Natural killer cell (primary cell): ENCODE data around the gene NLGN4X. TPM values are rescaled to one million over a fixed set of nuclear protein-coding genes. Genes with fewer than 3 reads are reported as not detected.

Source experiments
- ATAC-seq, 3 donors: fragments of 150-1000 bp in 2 of 3; fragments of 200-7000 bp in 1 of 3; cut with Tn5 transposase; 1 replicate in 1 of 3; 2 replicates in 2 of 3; pipeline ENCODE4 v1.10.0; 2021; ENCODE audit warnings: mild to moderate bottlenecking in 2 of 3, moderate library complexity in 2 of 3
- DNase-seq, 2 donors: peaks; one replicate each; pipeline versions ENCODE4 v3.0.0 to v3.0.0-alpha.2; 2013 to 2021; ENCODE audit warnings: mixed read lengths in 1 of 2
- H3K27ac ChIP-seq: one replicate; pipeline ENCODE4 v1.5.1; 2013; ENCODE audit warnings: mild to moderate bottlenecking, low read length
- H3K27me3 ChIP-seq: one replicate; pipeline ENCODE4 v1.6.1; 2013; ENCODE audit warnings: low read length; ENCODE audit not compliant: control insufficient read depth, insufficient read depth
- H3K36me3 ChIP-seq: one replicate; pipeline ENCODE4 v1.6.1; 2013; ENCODE audit warnings: low read length; ENCODE audit not compliant: control insufficient read depth, insufficient read depth
- H3K4me1 ChIP-seq: one replicate; pipeline ENCODE4 v1.6.1; 2013; ENCODE audit warnings: low read length; ENCODE audit not compliant: control insufficient read depth, insufficient read depth
- H3K4me3 ChIP-seq: one replicate; pipeline ENCODE4 v1.5.1; 2013; ENCODE audit warnings: low read length
- H3K9me3 ChIP-seq: one replicate; pipeline ENCODE4 v1.6.1; 2013; ENCODE audit warnings: low read length; ENCODE audit not compliant: control insufficient read depth, insufficient read depth
- H3K27ac Mint-ChIP-seq, 2 donors: one replicate each; pipeline ENCODE4 v1.8.0; 2022; ENCODE audit warnings: mild to moderate bottlenecking in 2 of 2, mixed read lengths in 2 of 2, moderate library complexity in 1 of 2
- H3K27me3 Mint-ChIP-seq, 2 donors: one replicate each; pipeline ENCODE4 v1.8.0; 2022; ENCODE audit warnings: low read depth in 2 of 2, mixed read lengths in 2 of 2
- H3K36me3 Mint-ChIP-seq: one replicate; pipeline ENCODE4 v1.8.0; 2022; ENCODE audit warnings: mixed read lengths
- H3K4me1 Mint-ChIP-seq, 2 donors: one replicate each; pipeline ENCODE4 v1.8.0; 2022; ENCODE audit warnings: mixed read lengths in 2 of 2
- H3K4me3 Mint-ChIP-seq: one replicate; pipeline ENCODE4 v1.8.0; 2022; ENCODE audit warnings: mild to moderate bottlenecking, moderate library complexity, mixed read lengths
- H3K9me3 Mint-ChIP-seq, 2 donors: one replicate each; pipeline ENCODE4 v1.8.0; 2022; ENCODE audit warnings: mixed read lengths in 2 of 2
- WGBS: methylation state at CpG from one replicate; pipeline ENCODE4 v1.1.7; 2013; ENCODE audit warnings: missing lambda C conversion rate; ENCODE audit not compliant: insufficient coverage; 5-methylcytosine and 5-hydroxymethylcytosine counted together
- intact Hi-C: fragments of 100-400 bp; cut with micrococcal nuclease; formaldehyde crosslinking; loops from one replicate; pipeline ENCODE4 v1.14.2; 2022
- total RNA-seq, 4 donors: library from RNA; stranded (reverse); fragments of 120-200 nt in 1 of 4; gene quantifications; one replicate each; pipeline versions ENCODE4 v1.2.3 to v1.2.4, GENCODE V29; 2013 to 2022
- TF ChIP-seq, protein P1 (sequence below): fragments of 200-600 bp; IDR thresholded peaks from one replicate; pipeline ENCODE4 v1.8.0; 2022; ENCODE audit warnings: antibody characterized with exemption

NLGN4X gene
- total RNA-seq, 3 donors from 2014 or later (not counting 1 experiment from before 2014, with no cell fraction given) = not detected

DNA sequence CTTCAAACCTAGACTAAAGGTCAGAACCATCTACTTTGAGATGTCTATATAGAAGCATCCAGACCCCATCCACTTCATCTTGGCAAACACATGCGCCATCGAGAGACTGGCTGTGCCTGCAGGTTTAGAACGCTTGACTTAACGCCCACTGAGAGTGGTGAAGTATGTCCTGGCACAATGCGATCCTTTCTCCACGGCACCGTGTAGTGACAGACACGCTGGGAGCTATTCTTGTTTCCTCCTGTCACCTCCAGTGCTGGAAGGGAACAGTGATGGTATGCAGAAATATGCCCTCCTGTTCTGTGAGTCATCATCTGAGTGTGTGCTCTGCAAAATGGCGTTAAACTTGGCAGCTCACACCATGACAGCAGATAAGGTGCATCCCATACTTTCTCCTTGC is 330.2 kb downstream of the NLGN4X start:
- intact Hi-C loops = no loop called here
- H3K4me1 Mint-ChIP-seq = no peaks in the 10 kb centered on the region
- no peak for ATAC-seq

DNA sequence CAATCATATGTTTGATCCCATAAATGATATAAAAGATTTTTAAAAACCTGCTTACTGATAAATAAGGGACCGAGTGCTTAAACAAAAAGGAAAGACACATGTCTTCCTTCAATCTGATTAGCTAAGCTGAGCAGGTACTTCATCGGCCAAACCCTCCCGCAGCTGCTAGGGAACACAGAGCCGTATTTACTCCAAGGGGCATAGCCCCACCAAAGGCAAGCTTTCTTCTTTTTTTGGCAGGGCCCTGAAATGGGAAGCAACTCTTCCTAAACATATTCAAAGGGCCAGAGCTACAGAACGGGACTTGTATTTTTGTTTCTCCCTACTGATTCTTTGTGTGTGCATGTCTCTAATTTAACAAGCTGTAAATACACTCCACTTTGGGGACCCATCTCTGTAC is 337.3 kb downstream of the NLGN4X start:
- Histone ChIP-seq H3K4me1 (no peaks in the 10 kb centered on the region), H3K27ac (no peak overlapping the region), H3K4me3 (no peak overlapping the region), H3K36me3 (no peaks in the 10 kb centered on the region), H3K27me3 (no peaks in the 10 kb centered on the region), H3K9me3 (no peaks in the 10 kb centered on the region)
- Mint-ChIP-seq H3K4me3 (no peak overlapping the region), H3K36me3 (peaks cover 7% of the 10 kb centered on the region), H3K4me1 (no peaks in the 10 kb centered on the region), H3K27me3 (no peaks in the 10 kb centered on the region), H3K27ac (no peak overlapping the region), H3K9me3 (peaks cover 0 to 2% of the 10 kb centered on the region in 2 donors)
- no peak for ATAC-seq
- TF ChIP-seq, protein P1, sequence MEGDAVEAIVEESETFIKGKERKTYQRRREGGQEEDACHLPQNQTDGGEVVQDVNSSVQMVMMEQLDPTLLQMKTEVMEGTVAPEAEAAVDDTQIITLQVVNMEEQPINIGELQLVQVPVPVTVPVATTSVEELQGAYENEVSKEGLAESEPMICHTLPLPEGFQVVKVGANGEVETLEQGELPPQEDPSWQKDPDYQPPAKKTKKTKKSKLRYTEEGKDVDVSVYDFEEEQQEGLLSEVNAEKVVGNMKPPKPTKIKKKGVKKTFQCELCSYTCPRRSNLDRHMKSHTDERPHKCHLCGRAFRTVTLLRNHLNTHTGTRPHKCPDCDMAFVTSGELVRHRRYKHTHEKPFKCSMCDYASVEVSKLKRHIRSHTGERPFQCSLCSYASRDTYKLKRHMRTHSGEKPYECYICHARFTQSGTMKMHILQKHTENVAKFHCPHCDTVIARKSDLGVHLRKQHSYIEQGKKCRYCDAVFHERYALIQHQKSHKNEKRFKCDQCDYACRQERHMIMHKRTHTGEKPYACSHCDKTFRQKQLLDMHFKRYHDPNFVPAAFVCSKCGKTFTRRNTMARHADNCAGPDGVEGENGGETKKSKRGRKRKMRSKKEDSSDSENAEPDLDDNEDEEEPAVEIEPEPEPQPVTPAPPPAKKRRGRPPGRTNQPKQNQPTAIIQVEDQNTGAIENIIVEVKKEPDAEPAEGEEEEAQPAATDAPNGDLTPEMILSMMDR = no peak
- intact Hi-C loops = no loop called here
- no peak for DNase-seq
- 93% methylated on average over 5 of the region's 5 CpGs for WGBS

More for the DNA sequence above, 330.2 kb downstream of the NLGN4X start:
- H3K27me3 ChIP-seq = no peaks in the 10 kb centered on the region
- no peaks in the 10 kb centered on the region for H3K27me3 Mint-ChIP-seq
- WGBS = 90% methylated on average over 9 of the region's 9 CpGs
- no peaks in the 10 kb centered on the region for H3K36me3 ChIP-seq
- no peak overlapping the region for H3K4me3 Mint-ChIP-seq
- H3K27ac Mint-ChIP-seq = no peak overlapping the region
- peaks cover 7% of the 10 kb centered on the region for H3K36me3 Mint-ChIP-seq
- DNase-seq = no peak
- no peaks in the 10 kb centered on the region for H3K9me3 ChIP-seq
- no peak overlapping the region for H3K27ac ChIP-seq
- no peak overlapping the region for H3K4me3 ChIP-seq
- no peaks in the 10 kb centered on the region for H3K4me1 ChIP-seq
- peaks cover 3 to 15% of the 10 kb centered on the region in 2 donors for H3K9me3 Mint-ChIP-seq
- TF ChIP-seq, protein P1 = no peak

DNA sequence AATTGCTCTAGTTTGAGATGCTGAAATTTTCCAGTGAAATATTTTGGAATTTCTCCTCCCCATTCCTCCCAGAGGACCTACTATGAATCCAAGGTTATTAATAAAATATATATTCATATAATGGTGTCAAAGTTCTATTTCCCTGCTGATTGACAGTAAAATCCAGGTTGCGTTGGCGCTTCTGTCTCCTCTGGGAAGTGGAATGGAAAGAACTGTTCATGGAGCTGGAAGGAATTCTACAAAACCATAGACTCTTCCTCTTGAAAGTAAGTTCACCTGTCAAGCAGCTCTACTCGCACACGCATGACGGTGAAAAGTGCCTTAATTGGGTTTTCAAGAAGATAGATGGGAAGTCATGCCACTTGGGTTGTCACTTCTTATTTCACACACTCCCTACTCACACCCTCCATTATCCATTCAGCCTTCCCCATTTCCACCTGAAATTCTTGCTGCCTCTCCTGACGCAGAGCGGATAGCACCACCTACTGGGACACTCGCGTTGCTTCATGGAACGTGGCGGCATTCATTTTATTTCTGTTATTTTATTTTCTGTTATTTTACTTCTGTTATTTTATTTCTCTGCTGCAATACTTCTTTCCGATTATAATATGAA is 351.6 kb downstream of the NLGN4X start:
- Mint-ChIP-seq H3K4me3 (no peak overlapping the region), H3K27ac (no peak overlapping the region), H3K4me1 (no peaks in the 10 kb centered on the region), H3K9me3 (no peaks in the 10 kb centered on the region), H3K27me3 (no peaks in the 10 kb centered on the region), H3K36me3 (no peaks in the 10 kb centered on the region)
- no peaks in the 10 kb centered on the region for H3K27me3 ChIP-seq
- 100% methylated on average over 1 of the region's 12 CpGs for WGBS
- DNase-seq (no peak), ATAC-seq (no peak)
- no peak overlapping the region for H3K27ac ChIP-seq
- no peaks in the 10 kb centered on the region for H3K36me3 ChIP-seq
- TF ChIP-seq, protein P1 = no peak
- no peaks in the 10 kb centered on the region for H3K4me1 ChIP-seq
- intact Hi-C loops = no loop called here
- H3K4me3 ChIP-seq = no peak overlapping the region
- H3K9me3 ChIP-seq = no peaks in the 10 kb centered on the region

DNA sequence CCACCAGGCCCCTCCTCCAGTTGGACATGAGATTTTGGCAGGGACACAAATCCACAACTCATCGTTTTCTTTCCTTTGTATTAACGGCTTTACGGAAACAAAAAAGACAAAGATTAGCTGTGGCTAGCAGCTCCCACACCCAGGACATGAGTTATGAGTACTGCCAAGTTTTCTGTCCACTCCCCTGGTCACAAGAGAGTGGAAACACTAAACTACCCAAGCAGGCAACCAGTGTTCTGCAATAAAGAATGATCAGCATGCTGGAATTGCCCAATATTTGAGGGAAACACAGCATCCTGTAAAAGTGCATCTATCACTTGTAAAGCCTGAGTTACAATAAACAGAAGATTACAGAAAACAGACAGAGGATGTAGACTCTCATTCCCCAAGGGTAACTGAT is 358.4 kb downstream of the NLGN4X start:
- Histone ChIP-seq H3K27me3 (no peaks in the 10 kb centered on the region), H3K4me1 (no peaks in the 10 kb centered on the region), H3K9me3 (no peaks in the 10 kb centered on the region), H3K36me3 (no peaks in the 10 kb centered on the region), H3K27ac (no peak overlapping the region), H3K4me3 (no peak overlapping the region)
- Mint-ChIP-seq H3K4me3 (no peak overlapping the region), H3K27ac (no peak overlapping the region), H3K9me3 (peaks cover 3% of the 10 kb centered on the region in 2 donors), H3K4me1 (no peaks in the 10 kb centered on the region), H3K27me3 (no peaks in the 10 kb centered on the region), H3K36me3 (no peaks in the 10 kb centered on the region)
- TF ChIP-seq, protein P1 = no peak
- no peak for ATAC-seq
- WGBS = 73% methylated on average over 3 of the region's 3 CpGs
- intact Hi-C loops = no loop called here
- no peak for DNase-seq
